ENCODE results near the gene CHST8.
A peak's percentile ranks its signal among the peaks of the same experiment; 100 is the strongest.

- no peak for TF ChIP-seq POLR2A (IDR thresholded peaks at IDR 0.05)
- no peak for TF ChIP-seq CTCF (IDR thresholded peaks at IDR 0.05)
- TF ChIP-seq POLR2AphosphoS5 (IDR thresholded peaks at IDR 0.05): peak; percentile 42 to 82 (median 48)
- TF ChIP-seq EP300 (IDR thresholded peaks at IDR 0.05): no peak
Measured at GRCh38 chr19:33804021-33804799, 182.5 kb downstream of the CHST8 start.
